Left lobe of liver (tissue), 2 donors: ENCODE measurements around the gene EOLA1. TPM values are rescaled to one million over a fixed set of nuclear protein-coding genes. Genes with fewer than 3 reads are reported as not detected.
"Not testable (repeated sequence)": the region's sequence is repeated elsewhere in the genome, so short reads cannot be mapped to it uniquely, and the experiment has no call there.

Source experiments
- ATAC-seq: fragments of 200-7000 bp; cut with Tn5 transposase; one replicate; pipeline ENCODE4 v1.9.1; 2020; ENCODE audit warnings: mild to moderate bottlenecking, moderate library complexity
- DNase-seq: peaks from one replicate; pipeline ENCODE4 v3.0.0-alpha.2; 2020; ENCODE audit warnings: low spot score
- total RNA-seq: library from RNA; stranded (reverse); gene quantifications from one replicate; pipeline ENCODE4 v1.2.1, GENCODE V29; 2021
- donor health status: DM: no; HTN: no; CAD: no; lungs with moderate emphysema.
- donor health status: DM: no; HTN: yes; CAD: no.

The EOLA1 gene
- total RNA-seq, 1 donor from 2014 or later, result 13.5 TPM

- no peak for ATAC-seq
- no peak for DNase-seq
Measured at GRCh38 chrX:149513825-149514428, 26.9 kb upstream of the EOLA1 start.

GRCh38 chrX:149515954-149516602 lies 24.7 kb upstream of the EOLA1 start:
- no peak for DNase-seq
- no peak for ATAC-seq

- no peak for ATAC-seq
- no peak for DNase-seq
Measured at GRCh38 chrX:149516604-149517003, 24.2 kb upstream of the EOLA1 start.

- no peak for ATAC-seq
- no peak for DNase-seq
Measured at GRCh38 chrX:149517308-149517707, 23.5 kb upstream of the EOLA1 start.

- DNase-seq (no peak), ATAC-seq (no peak)
Measured at GRCh38 chrX:149518236-149518635, 22.6 kb upstream of the EOLA1 start.

GRCh38 chrX:149520636-149521277 lies 20.1 kb upstream of the EOLA1 start:
- not testable (repeated sequence) for DNase-seq, ATAC-seq

- ATAC-seq (no peak), DNase-seq (no peak)
Measured at GRCh38 chrX:149521438-149521837, 19.4 kb upstream of the EOLA1 start.

GRCh38 chrX:149522916-149523315 lies 17.9 kb upstream of the EOLA1 start:
- ATAC-seq, result peak; percentile 78
- no peak for DNase-seq

- ATAC-seq, result peak; percentile 49
- not testable (repeated sequence) for DNase-seq
Measured at GRCh38 chrX:149525389-149525788, 15.4 kb upstream of the EOLA1 start.

- not testable (repeated sequence) for ATAC-seq, DNase-seq
Measured at GRCh38 chrX:149525903-149526302, 14.9 kb upstream of the EOLA1 start.

- ATAC-seq, DNase-seq: not testable (repeated sequence)
Measured at GRCh38 chrX:149526318-149527033, 14.3 kb upstream of the EOLA1 start.

- no peak for DNase-seq
- ATAC-seq, result peak; percentile 70
Measured at GRCh38 chrX:149527705-149528104, 13.1 kb upstream of the EOLA1 start.

GRCh38 chrX:149528381-149528780 lies 12.4 kb upstream of the EOLA1 start:
- ATAC-seq (no peak), DNase-seq (no peak)

- DNase-seq (no peak), ATAC-seq (no peak)
Measured at GRCh38 chrX:149531599-149531998, 9.2 kb upstream of the EOLA1 start.

- ATAC-seq, DNase-seq: not testable (repeated sequence)
Measured at GRCh38 chrX:149532868-149533267, 7.9 kb upstream of the EOLA1 start.

GRCh38 chrX:149533999-149534398 lies 6.8 kb upstream of the EOLA1 start:
- ATAC-seq, DNase-seq: not testable (repeated sequence)

GRCh38 chrX:149534926-149535602 lies 5.7 kb upstream of the EOLA1 start:
- not testable (repeated sequence) for DNase-seq, ATAC-seq

- DNase-seq, ATAC-seq: not testable (repeated sequence)
Measured at GRCh38 chrX:149537474-149537873, 3.3 kb upstream of the EOLA1 start.

GRCh38 chrX:149539283-149540130 lies 1.3 kb upstream of the EOLA1 start:
- DNase-seq (peak; percentile 82), ATAC-seq (peak; percentile 66)

GRCh38 chrX:149540131-149540620 lies 636 bp upstream of the EOLA1 start:
- ATAC-seq, result peak; percentile 77
- DNase-seq, result peak; percentile 86
